PC-9 (cell line): ENCODE results near the gene NEURL3. TPM values are rescaled to one million over a fixed set of nuclear protein-coding genes. Genes with fewer than 3 reads are reported as not detected.

ENCODE experiments used
- BruUV-seq: library from RNA; stranded (reverse); fragments of 400-500 nt; replicated peaks from 2 replicates; lab custom pipeline; 2021; lab: Mats Ljungman, UMichigan
- CTCF ChIA-PET: fragments of 300-600 bp; sonication (Branson Sonifier 250); formaldehyde crosslinking; loops from one replicate; lab custom pipeline; 2022; ENCODE audit warnings: antibody characterized with exemption; lab: Charles Lee
- POLR2A ChIA-PET: fragments of 300-600 bp; sonication (Branson Sonifier 250); formaldehyde crosslinking; loops from one replicate; lab custom pipeline; 2022; ENCODE audit warnings: antibody characterized with exemption; ENCODE audit not compliant: unreplicated experiment; lab: Charles Lee
- DNase-seq, 2 experiments: peaks; one replicate each; pipeline versions ENCODE4 v3.0.0 to v3.0.0-alpha.2; 2015 to 2022; ENCODE audit warnings: mixed read lengths in 1 of 2
- H2AFZ ChIP-seq: fragments of 200-600 bp; sonication (generic); 2 replicates; pipeline ENCODE4 v1.8.1; 2017; ENCODE audit warnings: antibody characterized with exemption
- H3F3A ChIP-seq: fragments of 200-600 bp; sonication (generic); 2 replicates; pipeline ENCODE4 v1.8.1; 2017; ENCODE audit warnings: antibody characterized with exemption, mild to moderate bottlenecking, low read depth; ENCODE audit not compliant: insufficient read depth
- H3K27ac ChIP-seq: fragments of 200-600 bp; sonication (generic); 2 replicates; pipeline ENCODE4 v1.6.1; 2016; ENCODE audit warnings: mixed run types
- H3K27me3 ChIP-seq: fragments of 200-600 bp; sonication (generic); 2 replicates; pipeline ENCODE4 v1.6.1; 2016; ENCODE audit warnings: low read depth, mixed run types; ENCODE audit not compliant: insufficient read depth
- H3K36me3 ChIP-seq: fragments of 200-600 bp; sonication (generic); 2 replicates; pipeline ENCODE4 v1.6.1; 2016; ENCODE audit warnings: low read depth, mixed run types
- H3K4me1 ChIP-seq: fragments of 200-600 bp; sonication (generic); replicated peaks from 2 replicates; pipeline ENCODE4 v1.6.1; 2016; ENCODE audit warnings: mixed run types; ENCODE audit not compliant: insufficient read depth
- H3K4me2 ChIP-seq: fragments of 200-600 bp; sonication (generic); 2 replicates; pipeline ENCODE4 v1.6.1; 2017; ENCODE audit warnings: mixed run types
- H3K4me3 ChIP-seq: fragments of 200-600 bp; sonication (generic); 2 replicates; pipeline ENCODE4 v1.6.1; 2016; ENCODE audit warnings: mixed run types
- H3K79me2 ChIP-seq: fragments of 200-600 bp; sonication (generic); 2 replicates; pipeline ENCODE4 v1.6.1; 2017; ENCODE audit warnings: low read depth, mixed run types
- H3K9me2 ChIP-seq: fragments of 200-600 bp; sonication (generic); 2 replicates; pipeline ENCODE4 v1.8.1; 2017; ENCODE audit warnings: mild to moderate bottlenecking; ENCODE audit not compliant: insufficient read depth
- H3K9me3 ChIP-seq: fragments of 200-600 bp; sonication (generic); 2 replicates; pipeline ENCODE4 v1.8.1; 2016; ENCODE audit warnings: low read depth; ENCODE audit not compliant: insufficient read depth
- H4K20me1 ChIP-seq: fragments of 200-600 bp; sonication (generic); 2 replicates; pipeline ENCODE4 v1.8.1; 2017; ENCODE audit not compliant: insufficient read depth
- EZH2 ChIP-seq: fragments of 200-600 bp; sonication (generic); IDR thresholded peaks from 2 replicates; pipeline ENCODE4 v1.8.0; 2017; ENCODE audit warnings: antibody characterized with exemption, low read depth
- intact Hi-C: fragments of 100-400 bp; cut with micrococcal nuclease; formaldehyde crosslinking; loops from one replicate; pipeline ENCODE4 v1.10.0; 2022; ENCODE audit not compliant: unreplicated experiment
- total RNA-seq: library from RNA; stranded (reverse); gene quantifications from 2 replicates; pipeline ENCODE4 v1.2.3, GENCODE V29; 2021
- TF ChIP-seq, protein P1 (sequence below): fragments of 200-600 bp; sonication (generic); conservative IDR thresholded peaks from 2 replicates; pipeline ENCODE4 v1.6.1; 2017; ENCODE audit warnings: mixed run types, antibody characterized with exemption, mild to moderate bottlenecking, moderate library complexity

The NEURL3 gene
- total RNA-seq, 1 experiment from 2014 or later: 0.48 TPM

DNA sequence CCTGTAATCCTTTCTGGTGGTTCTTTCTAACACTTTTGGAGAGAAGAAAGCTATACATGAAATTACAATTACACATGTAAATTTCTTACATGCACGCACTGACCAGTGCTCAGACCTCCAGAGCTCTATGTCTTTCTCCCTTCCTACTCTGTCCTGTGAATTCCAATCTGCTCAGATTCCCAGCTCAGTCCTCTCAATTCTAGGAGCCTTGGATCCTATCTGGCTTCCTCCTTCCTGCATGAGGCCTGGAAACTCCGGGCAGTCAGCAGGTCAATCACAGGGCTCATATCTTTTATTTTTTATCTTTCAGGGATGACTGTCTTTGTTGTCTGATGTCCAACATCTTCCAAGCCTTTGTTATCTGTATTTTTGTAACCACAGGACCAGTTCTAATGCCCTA is 56.0 kb downstream of the NEURL3 start:
- no peak for DNase-seq
- Histone ChIP-seq H4K20me1 (no peaks in the 10 kb centered on the region), H3K4me2 (peak overlapping the region; percentile 13; the same call in 1 of the 2 replicates), H3K4me1 (peaks cover 13% of the 10 kb centered on the region), H3K27me3 (no peaks in the 10 kb centered on the region), H3K9me2 (no peaks in the 10 kb centered on the region), H3K4me3 (no peak overlapping the region), H3F3A (no peaks in the 10 kb centered on the region; the same call in 1 of the 2 replicates), H3K79me2 (no peaks in the 10 kb centered on the region), H3K9me3 (no peaks in the 10 kb centered on the region), H3K36me3 (no peaks in the 10 kb centered on the region), H3K27ac (no peak overlapping the region), H2AFZ (peak overlapping the region; percentile 40; the same call in 1 of the 2 replicates)
- POLR2A ChIA-PET: no interaction called here
- CTCF ChIA-PET: interaction anchor here (0.6 to 0.8 kb wide), 2 partner anchors 21 to 44 kb away, joined by 3 to 4 read pairs; no protein-coding TSS in a partner anchor
- no TSS peak for BruUV-seq
- TF ChIP-seq, protein P1, sequence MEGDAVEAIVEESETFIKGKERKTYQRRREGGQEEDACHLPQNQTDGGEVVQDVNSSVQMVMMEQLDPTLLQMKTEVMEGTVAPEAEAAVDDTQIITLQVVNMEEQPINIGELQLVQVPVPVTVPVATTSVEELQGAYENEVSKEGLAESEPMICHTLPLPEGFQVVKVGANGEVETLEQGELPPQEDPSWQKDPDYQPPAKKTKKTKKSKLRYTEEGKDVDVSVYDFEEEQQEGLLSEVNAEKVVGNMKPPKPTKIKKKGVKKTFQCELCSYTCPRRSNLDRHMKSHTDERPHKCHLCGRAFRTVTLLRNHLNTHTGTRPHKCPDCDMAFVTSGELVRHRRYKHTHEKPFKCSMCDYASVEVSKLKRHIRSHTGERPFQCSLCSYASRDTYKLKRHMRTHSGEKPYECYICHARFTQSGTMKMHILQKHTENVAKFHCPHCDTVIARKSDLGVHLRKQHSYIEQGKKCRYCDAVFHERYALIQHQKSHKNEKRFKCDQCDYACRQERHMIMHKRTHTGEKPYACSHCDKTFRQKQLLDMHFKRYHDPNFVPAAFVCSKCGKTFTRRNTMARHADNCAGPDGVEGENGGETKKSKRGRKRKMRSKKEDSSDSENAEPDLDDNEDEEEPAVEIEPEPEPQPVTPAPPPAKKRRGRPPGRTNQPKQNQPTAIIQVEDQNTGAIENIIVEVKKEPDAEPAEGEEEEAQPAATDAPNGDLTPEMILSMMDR: no peak
- no peak for TF ChIP-seq EZH2
- intact Hi-C loops: loop anchor here (1.0 to 5.0 kb wide), 2 partner anchors 43 to 57 kb away; no protein-coding TSS in a partner anchor

DNA sequence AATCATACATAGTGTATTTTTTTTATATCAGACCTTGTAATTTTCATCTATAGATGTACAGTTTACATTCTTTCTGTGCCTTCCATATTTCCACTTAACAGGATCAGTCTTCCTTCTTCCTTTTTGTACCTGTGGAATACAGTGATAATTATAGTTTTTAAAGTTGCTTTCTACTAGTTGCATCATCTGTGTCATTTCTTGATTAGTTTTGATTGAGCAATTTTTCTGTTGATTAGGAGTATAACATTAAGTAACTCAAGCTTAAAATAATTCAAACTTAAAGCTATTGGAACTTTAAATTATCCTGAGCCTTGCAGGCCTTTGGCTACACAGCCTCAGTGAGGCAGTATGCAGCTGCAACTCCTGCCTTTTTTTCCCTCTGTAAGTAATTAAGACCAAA is 57.4 kb downstream of the NEURL3 start:
- H2AFZ ChIP-seq: no peak overlapping the region
- ChIA-PET POLR2A (interaction anchor here (0.6 kb wide), 1 partner anchor 55 kb away, joined by 4 read pairs; no protein-coding TSS in a partner anchor), CTCF (interaction anchor here (0.6 kb wide), 1 partner anchor 472 kb away, joined by 5 read pairs; no protein-coding TSS in a partner anchor)
- no peak overlapping the region for H3K4me2 ChIP-seq
- H3F3A ChIP-seq: no peaks in the 10 kb centered on the region; the same call in 1 of the 2 replicates
- no peaks in the 10 kb centered on the region for H3K79me2 ChIP-seq
- H3K27ac ChIP-seq: no peak overlapping the region
- intact Hi-C loops: loop anchor here (5.0 kb wide), 1 partner anchor 45 kb away; no protein-coding TSS in a partner anchor
- no peaks in the 10 kb centered on the region for H3K9me3 ChIP-seq
- TF ChIP-seq, protein P1: no peak
- TF ChIP-seq EZH2: no peak
- H4K20me1 ChIP-seq: no peaks in the 10 kb centered on the region
- BruUV-seq: no TSS peak
- H3K27me3 ChIP-seq: no peaks in the 10 kb centered on the region
- DNase-seq: no peak
- peaks cover 13% of the 10 kb centered on the region for H3K4me1 ChIP-seq
- no peaks in the 10 kb centered on the region for H3K36me3 ChIP-seq
- H3K4me3 ChIP-seq: no peak overlapping the region
- H3K9me2 ChIP-seq: no peaks in the 10 kb centered on the region

Other genes starting within 250 kb of the NEURL3 start
- 38.4 and 50.3 TPM in 2 replicates for gene TMEM127, start 239.4 kb downstream of the NEURL3 start, total RNA-seq
- gene CIAO1, start 239.1 kb downstream of the NEURL3 start, total RNA-seq: 85.3 and 99.5 TPM in 2 replicates
- gene SNRNP200, start 199.8 kb downstream of the NEURL3 start, total RNA-seq: 214 and 229 TPM in 2 replicates
- not detected in 2 replicates for gene ITPRIPL1, start 180.0 kb downstream of the NEURL3 start, total RNA-seq
- gene NCAPH, start 169.6 kb downstream of the NEURL3 start, total RNA-seq: 55.0 and 55.4 TPM in 2 replicates
- 5.1 and 6.0 TPM in 2 replicates for gene ARID5A, start 31.4 kb upstream of the NEURL3 start, total RNA-seq
- gene KANSL3, start 133.0 kb upstream of the NEURL3 start, total RNA-seq: 52.0 and 53.8 TPM in 2 replicates
- 0.09 TPM in 1 of 2 replicates, not detected in the other for gene FER1L5, start 137.4 kb upstream of the NEURL3 start, total RNA-seq
- gene LMAN2L, start 234.7 kb upstream of the NEURL3 start, total RNA-seq: 13.2 and 15.6 TPM in 2 replicates